ENCODE data around the gene PAX2. TPM values are rescaled to one million over a fixed set of nuclear protein-coding genes. Genes with fewer than 3 reads are reported as not detected.
A peak's percentile ranks its signal among the peaks of the same experiment; 100 is the strongest.

PAX2 gene
- total RNA-seq, 1 experiment from 2014 or later, result 0.45 TPM

DNA sequence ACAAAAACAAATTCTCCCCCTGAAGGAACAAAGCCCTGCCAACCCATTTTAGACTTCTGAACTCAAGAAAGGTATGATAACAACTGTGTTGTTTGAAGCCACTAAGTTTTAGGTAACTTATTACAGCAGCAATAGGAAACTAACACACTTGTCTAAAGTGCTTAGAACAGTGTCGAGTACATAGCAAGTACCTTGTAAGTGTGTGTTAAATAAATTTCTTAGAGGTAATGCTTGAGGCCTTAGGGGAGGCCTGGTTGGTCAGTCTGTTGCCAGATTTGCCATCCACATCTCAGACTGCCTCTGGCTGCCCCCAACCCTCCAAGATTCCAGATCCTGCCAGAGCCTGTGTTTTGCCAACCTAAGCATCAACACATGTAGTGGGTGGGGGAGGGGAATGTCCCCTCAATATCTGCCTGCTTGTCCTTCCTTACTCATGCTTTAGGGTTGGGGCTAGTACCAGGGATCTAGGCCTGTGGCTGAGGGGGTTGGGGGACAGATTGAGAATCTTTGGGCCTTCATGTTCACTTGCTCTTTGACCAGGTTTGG, 27.1 kb upstream of the PAX2 start:
- H3K4me3 ChIP-seq (ENCODE audit: low read depth, low read length), result no peak overlapping the region
- no peak for DNase-seq
- no peaks in the 10 kb centered on the region for H3K27me3 ChIP-seq (replicated peaks; ENCODE audit: control insufficient read depth, insufficient read depth, low read length)
- Mint-ChIP-seq H3K4me1 (ENCODE audit: low read depth, unreplicated experiment) (peaks cover under 1% of the 10 kb centered on the region), H3K27ac (ENCODE audit: unreplicated experiment) (no peak overlapping the region), H3K27me3 (ENCODE audit: insufficient read depth, unreplicated experiment) (peaks cover 12% of the 10 kb centered on the region), H3K4me3 (ENCODE audit: unreplicated experiment) (no peak overlapping the region), H3K9me3 (ENCODE audit: unreplicated experiment) (no peaks in the 10 kb centered on the region), H3K36me3 (ENCODE audit: insufficient read depth, unreplicated experiment) (no peaks in the 10 kb centered on the region)
- H3K4me1 ChIP-seq, result 0 out of 2 replicates have a peak, but pooled peaks cover 1% of the 10 kb centered on the region
- intact Hi-C loops (cut with micrococcal nuclease; ENCODE audit: unreplicated experiment), result no loop called here
- ChIA-PET CTCF (no interaction called here), POLR2A (no interaction called here)
- TF ChIP-seq, protein P1, sequence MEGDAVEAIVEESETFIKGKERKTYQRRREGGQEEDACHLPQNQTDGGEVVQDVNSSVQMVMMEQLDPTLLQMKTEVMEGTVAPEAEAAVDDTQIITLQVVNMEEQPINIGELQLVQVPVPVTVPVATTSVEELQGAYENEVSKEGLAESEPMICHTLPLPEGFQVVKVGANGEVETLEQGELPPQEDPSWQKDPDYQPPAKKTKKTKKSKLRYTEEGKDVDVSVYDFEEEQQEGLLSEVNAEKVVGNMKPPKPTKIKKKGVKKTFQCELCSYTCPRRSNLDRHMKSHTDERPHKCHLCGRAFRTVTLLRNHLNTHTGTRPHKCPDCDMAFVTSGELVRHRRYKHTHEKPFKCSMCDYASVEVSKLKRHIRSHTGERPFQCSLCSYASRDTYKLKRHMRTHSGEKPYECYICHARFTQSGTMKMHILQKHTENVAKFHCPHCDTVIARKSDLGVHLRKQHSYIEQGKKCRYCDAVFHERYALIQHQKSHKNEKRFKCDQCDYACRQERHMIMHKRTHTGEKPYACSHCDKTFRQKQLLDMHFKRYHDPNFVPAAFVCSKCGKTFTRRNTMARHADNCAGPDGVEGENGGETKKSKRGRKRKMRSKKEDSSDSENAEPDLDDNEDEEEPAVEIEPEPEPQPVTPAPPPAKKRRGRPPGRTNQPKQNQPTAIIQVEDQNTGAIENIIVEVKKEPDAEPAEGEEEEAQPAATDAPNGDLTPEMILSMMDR (IDR thresholded peaks at IDR 0.05; ENCODE audit: insufficient read depth in 1 of 2, low read depth in 1 of 2, low read length in 1 of 2, severe bottlenecking in 1 of 2, unreplicated experiment in 1 of 2), result no peak
- no peaks in the 10 kb centered on the region for H3K9me3 ChIP-seq
- BruUV-seq (replicated peaks), result no TSS peak
- H3K36me3 ChIP-seq (ENCODE audit: control insufficient read depth, insufficient read depth, low read length), result no peaks in the 10 kb centered on the region

DNA sequence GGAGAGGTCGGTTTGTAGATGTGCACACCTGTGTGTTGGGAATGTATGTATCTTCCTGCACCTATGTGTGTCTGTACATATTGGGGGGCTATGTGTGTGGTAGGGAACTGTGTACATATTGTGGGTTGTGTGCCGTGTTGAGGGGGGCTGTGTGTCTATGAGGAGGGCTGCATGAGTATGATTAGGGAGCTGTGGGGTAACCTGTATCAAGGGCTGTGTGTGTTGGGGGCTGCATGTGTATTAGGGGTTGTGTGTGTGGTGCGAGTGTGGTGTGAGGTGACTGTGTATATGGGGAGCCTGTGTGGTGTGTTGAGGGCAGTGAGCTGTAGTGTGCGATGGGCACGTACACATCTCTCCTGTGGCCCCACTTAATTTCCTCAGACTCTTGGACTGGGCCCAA, 22.2 kb upstream of the PAX2 start:
- H3K4me3 ChIP-seq (ENCODE audit: low read depth, low read length), result no peak overlapping the region
- Mint-ChIP-seq H3K36me3 (ENCODE audit: insufficient read depth, unreplicated experiment) (no peaks in the 10 kb centered on the region), H3K27me3 (ENCODE audit: insufficient read depth, unreplicated experiment) (peaks cover 7% of the 10 kb centered on the region), H3K27ac (ENCODE audit: unreplicated experiment) (no peak overlapping the region), H3K4me3 (ENCODE audit: unreplicated experiment) (peak overlapping the region; percentile 62), H3K9me3 (ENCODE audit: unreplicated experiment) (no peaks in the 10 kb centered on the region), H3K4me1 (ENCODE audit: low read depth, unreplicated experiment) (peaks cover 7% of the 10 kb centered on the region)
- no peaks in the 10 kb centered on the region for H3K36me3 ChIP-seq (ENCODE audit: control insufficient read depth, insufficient read depth, low read length)
- TF ChIP-seq, protein P1 (IDR thresholded peaks at IDR 0.05; ENCODE audit: insufficient read depth in 1 of 2, low read depth in 1 of 2, low read length in 1 of 2, severe bottlenecking in 1 of 2, unreplicated experiment in 1 of 2), result no peak
- no TSS peak for BruUV-seq (replicated peaks)
- H3K9me3 ChIP-seq, result no peaks in the 10 kb centered on the region
- H3K4me1 ChIP-seq, result peaks cover 16% of the 10 kb centered on the region
- POLR2A ChIA-PET, result no interaction called here
- no peaks in the 10 kb centered on the region for H3K27me3 ChIP-seq (replicated peaks; ENCODE audit: control insufficient read depth, insufficient read depth, low read length)
- no peak for DNase-seq
- CTCF ChIA-PET, result no interaction called here
- intact Hi-C loops (cut with micrococcal nuclease; ENCODE audit: unreplicated experiment), result no loop called here

DNA sequence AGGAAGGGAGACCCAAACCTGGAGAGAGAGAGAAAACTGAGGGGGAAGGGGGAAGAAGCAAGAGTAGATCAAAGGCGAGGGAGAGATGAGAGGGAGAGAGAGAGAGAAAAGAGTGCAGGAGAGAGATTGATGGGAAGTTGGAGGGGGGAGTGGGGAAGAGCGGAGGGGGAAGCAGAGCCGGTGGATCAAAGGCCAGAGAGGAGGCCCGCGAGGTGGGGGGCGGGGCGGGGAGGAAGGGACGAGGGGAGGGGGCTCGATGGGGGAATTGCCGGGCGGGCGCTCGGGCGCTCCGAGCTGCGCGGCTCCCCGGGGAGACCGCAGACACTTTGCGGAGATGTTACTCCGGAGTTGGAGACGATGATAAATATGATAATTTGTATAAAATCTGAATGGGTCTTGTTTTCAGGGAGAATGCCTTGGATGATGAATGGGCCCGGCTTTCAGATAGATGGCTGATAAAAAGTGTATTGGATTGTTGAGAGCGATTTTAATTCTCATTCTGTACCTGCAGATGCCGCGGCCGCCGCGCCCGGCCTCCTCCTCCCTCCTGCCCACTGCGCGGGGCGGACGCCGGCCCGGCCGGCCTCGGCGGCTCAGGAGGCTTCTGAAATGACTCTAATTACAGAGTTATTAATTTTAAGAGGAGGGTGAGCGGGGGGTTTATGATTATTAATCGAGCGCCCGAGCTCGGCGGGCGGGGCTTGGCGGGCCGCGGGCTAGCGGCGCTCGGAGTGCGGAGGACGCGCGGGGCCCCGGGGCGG, 21.4 kb upstream of the PAX2 start:
- no TSS peak for BruUV-seq (replicated peaks)
- DNase-seq, result peak in 1 of 2 experiments; percentile 1
- Histone ChIP-seq H3K4me1 (peaks cover 21% of the 10 kb centered on the region), H3K4me3 (ENCODE audit: low read depth, low read length) (no peak overlapping the region), H3K36me3 (ENCODE audit: control insufficient read depth, insufficient read depth, low read length) (no peaks in the 10 kb centered on the region), H3K27me3 (replicated peaks; ENCODE audit: control insufficient read depth, insufficient read depth, low read length) (no peaks in the 10 kb centered on the region), H3K9me3 (no peaks in the 10 kb centered on the region)
- no peaks in the 10 kb centered on the region for H3K9me3 Mint-ChIP-seq (ENCODE audit: unreplicated experiment)
- CTCF ChIA-PET, result interaction anchor here (0.6 kb wide), 1 partner anchor 163 kb away, joined by 4 read pairs; no protein-coding TSS in a partner anchor
- no peaks in the 10 kb centered on the region for H3K36me3 Mint-ChIP-seq (ENCODE audit: insufficient read depth, unreplicated experiment)
- H3K4me1 Mint-ChIP-seq (ENCODE audit: low read depth, unreplicated experiment), result peaks cover 15% of the 10 kb centered on the region
- intact Hi-C loops (cut with micrococcal nuclease; ENCODE audit: unreplicated experiment), result no loop called here
- H3K4me3 Mint-ChIP-seq (ENCODE audit: unreplicated experiment), result peak overlapping the region; percentile 62
- H3K27me3 Mint-ChIP-seq (ENCODE audit: insufficient read depth, unreplicated experiment), result peaks cover 7% of the 10 kb centered on the region
- no peak overlapping the region for H3K27ac Mint-ChIP-seq (ENCODE audit: unreplicated experiment)
- POLR2A ChIA-PET, result no interaction called here
- TF ChIP-seq, protein P1 (IDR thresholded peaks at IDR 0.05; ENCODE audit: insufficient read depth in 1 of 2, low read depth in 1 of 2, low read length in 1 of 2, severe bottlenecking in 1 of 2, unreplicated experiment in 1 of 2), result no peak

Measured in Caco-2 (cell line).